A549 (cell line): Measurements from ENCODE around the gene MTERF1. TPM values are rescaled to one million over a fixed set of nuclear protein-coding genes. Genes with fewer than 3 reads are reported as not detected.
A peak's percentile ranks its signal among the peaks of the same experiment; 100 is the strongest.

Source experiments
- ATOH8 ChIP-seq: fragments of 250-450 bp; sonication (Bioruptor Pico); IDR thresholded peaks from 2 replicates; pipeline ENCODE4 v1.5.0; 2020; ENCODE audit warnings: low read depth, mild to moderate bottlenecking, moderate library complexity
- CBX8 ChIP-seq: fragments of 200-600 bp; sonication (generic); IDR thresholded peaks from 2 replicates; pipeline ENCODE4 v1.6.1; 2016
- CHD2 ChIP-seq: fragments of 150-350 bp; IDR thresholded peaks from 2 replicates; pipeline ENCODE4 v1.6.1; 2014; ENCODE audit warnings: low read length; ENCODE audit not compliant: partially characterized antibody
- CHD4 ChIP-seq: fragments of 200-600 bp; sonication (generic); IDR thresholded peaks from 2 replicates; pipeline ENCODE4 v1.6.1; 2016; ENCODE audit warnings: antibody characterized with exemption, mild to moderate bottlenecking, borderline replicate concordance
- CTCF ChIP-seq: fragments of >200 bp; sonication (Bioruptor Twin); formaldehyde crosslinking; IDR thresholded peaks from 3 replicates; pipeline ENCODE4 v1.5.1; 2016
- E2F6 ChIP-seq: IDR thresholded peaks from 2 replicates; pipeline ENCODE4 v1.6.1; 2012; ENCODE audit warnings: low read depth, borderline replicate concordance
- EHF ChIP-seq: fragments of 250-450 bp; sonication (Bioruptor Pico); IDR thresholded peaks from 2 replicates; pipeline ENCODE4 v1.5.0; 2020; ENCODE audit warnings: mild to moderate bottlenecking
- FOSB ChIP-seq: fragments of 250-450 bp; sonication (Bioruptor Pico); IDR thresholded peaks from 2 replicates; pipeline ENCODE4 v1.5.0; 2020; ENCODE audit warnings: mild to moderate bottlenecking, moderate library complexity
- FOSL2 ChIP-seq, 2 experiments: fragments of 450-650 bp in 1 of 2; fragments of >200 bp in 1 of 2; sonication (Bioruptor Twin) in 1 of 2; formaldehyde crosslinking; IDR thresholded peaks; 2 replicates each; pipeline versions ENCODE4 v1.5.0 to v1.6.1; 2016 to 2020; ENCODE audit warnings: mild to moderate bottlenecking in 1 of 2, moderate library complexity in 1 of 2
- FOXS1 ChIP-seq: fragments of 250-450 bp; sonication (Bioruptor Pico); IDR thresholded peaks from 2 replicates; pipeline ENCODE4 v1.5.0; 2020; ENCODE audit warnings: mild to moderate bottlenecking, moderate library complexity
- GATA3 ChIP-seq: IDR thresholded peaks from 2 replicates; pipeline ENCODE4 v1.6.1; 2012; ENCODE audit warnings: borderline replicate concordance
- HES2 ChIP-seq: fragments of >200 bp; sonication (Bioruptor Twin); formaldehyde crosslinking; IDR thresholded peaks from 2 replicates; pipeline ENCODE4 v1.6.1; 2016
- HOXA7 ChIP-seq: fragments of 250-450 bp; sonication (Bioruptor Pico); IDR thresholded peaks from 2 replicates; pipeline ENCODE4 v1.5.0; 2020; ENCODE audit warnings: mild to moderate bottlenecking, moderate library complexity
- HOXB5 ChIP-seq: fragments of 250-450 bp; sonication (Bioruptor Pico); IDR thresholded peaks from 2 replicates; pipeline ENCODE4 v1.5.0; 2020; ENCODE audit warnings: mild to moderate bottlenecking, moderate library complexity
- JUN ChIP-seq, 2 experiments: fragments of >200 bp; sonication (Bioruptor Twin); formaldehyde crosslinking; IDR thresholded peaks; 2 replicates in 1 of 2; 3 replicates in 1 of 2; pipeline ENCODE4 v1.6.1; 2016 to 2017
- MAFK ChIP-seq: fragments of 450-650 bp; IDR thresholded peaks from 2 replicates; pipeline ENCODE4 v1.6.1; 2014; ENCODE audit not compliant: partially characterized antibody
- MAZ ChIP-seq: fragments of 150-350 bp; IDR thresholded peaks from 2 replicates; pipeline ENCODE4 v1.6.1; 2014; ENCODE audit warnings: antibody characterized with exemption, low read depth, low read length, borderline replicate concordance
- MYC ChIP-seq: IDR thresholded peaks from 2 replicates; pipeline ENCODE4 v1.6.1; 2012; ENCODE audit warnings: mild to moderate bottlenecking, inconsistent platforms, low read length, improper control_type of control experiment, borderline replicate concordance
- NFE2L2 ChIP-seq: fragments of 150-350 bp; conservative IDR thresholded peaks from 2 replicates; pipeline ENCODE4 v1.6.1; 2014; ENCODE audit warnings: low read length
- NPAS2 ChIP-seq: fragments of 250-450 bp; sonication (Bioruptor Pico); IDR thresholded peaks from 2 replicates; pipeline ENCODE4 v1.8.0; 2022; ENCODE audit warnings: mild to moderate bottlenecking, moderate library complexity, borderline replicate concordance
- PBX3 ChIP-seq: IDR thresholded peaks from 2 replicates; pipeline ENCODE4 v1.6.1; 2012
- POLR2A ChIP-seq: IDR thresholded peaks from 2 replicates; pipeline ENCODE4 v1.6.1; 2012; ENCODE audit warnings: mild to moderate bottlenecking, low read length
- RAD21 ChIP-seq, 2 experiments: fragments of >200 bp in 1 of 2; sonication (Bioruptor Twin) in 1 of 2; formaldehyde crosslinking in 1 of 2; IDR thresholded peaks in 1 of 2; conservative IDR thresholded peaks in 1 of 2; 2 replicates in 1 of 2; 3 replicates in 1 of 2; pipeline ENCODE4 v1.6.1; 2012 to 2018; ENCODE audit warnings: inconsistent platforms in 1 of 2
- RCOR1 ChIP-seq: fragments of 150-350 bp; IDR thresholded peaks from 2 replicates; pipeline ENCODE4 v1.6.1; 2014; ENCODE audit warnings: antibody characterized with exemption, low read length, low read depth
- SMC3 ChIP-seq: fragments of >200 bp; sonication (Bioruptor Twin); formaldehyde crosslinking; IDR thresholded peaks from 3 replicates; pipeline ENCODE4 v1.6.1; 2018; ENCODE audit warnings: inconsistent platforms
- TFCP2L1 ChIP-seq: fragments of 250-450 bp; sonication (Bioruptor Pico); IDR thresholded peaks from 2 replicates; pipeline ENCODE4 v1.5.0; 2021; ENCODE audit warnings: mild to moderate bottlenecking
- ZC3H11A ChIP-seq: fragments of 450-650 bp; IDR thresholded peaks from 2 replicates; pipeline ENCODE4 v1.6.1; 2014; ENCODE audit warnings: antibody characterized with exemption, mild to moderate bottlenecking
- polyA plus RNA-seq, 4 experiments: library from polyadenylated mRNA; depleted of rRNA in 3 of 4; stranded (reverse); fragments of >200 nt; fragmentation: RNase III in 1 of 4; extraction: RNeasy Plus Mini Kit Qiagen cat#74134 plus additional on column Dnase treatment in 1 of 4; gene quantifications; 2 replicates in 3 of 4; 3 replicates in 1 of 4; pipeline ENCODE4 v1.2.3, GENCODE V29; 2011 to 2017

The MTERF1 gene
- polyA plus RNA-seq, 2 of the 4 experiments (the other 2 are of a cell fraction), result 12.8 to 20.1 TPM

GRCh38 chr7:91880413-91881241 is at the start of gene MTERF1 (continued):
- TF ChIP-seq HES2, result no peak
- no peak for TF ChIP-seq MAZ
- TF ChIP-seq GATA3, result peak; percentile 45; the same call in 1 of the 2 replicates
- TF ChIP-seq MYC, result peak; percentile 81
- TF ChIP-seq POLR2A, result peak; percentile 65
- no peak for TF ChIP-seq ZC3H11A
- no peak for TF ChIP-seq NFE2L2
- 0 out of 2 replicates have a peak, but pooled peaks have one; percentile 36 for TF ChIP-seq PBX3
- no peak for TF ChIP-seq CHD2
- TF ChIP-seq FOSB (CRISPR knock-in tag), result no peak
- no peak for TF ChIP-seq FOSL2 (IDR thresholded peaks at IDR 0.05)
- TF ChIP-seq FOSL2 (CRISPR knock-in tag; IDR thresholded peaks at IDR 0.05), result no peak
- TF ChIP-seq RAD21 (conservative IDR thresholded peaks at IDR 0.05 in 1 of 2, IDR thresholded peaks at IDR 0.05 in 1 of 2), result peak; percentile 88 to 94
- TF ChIP-seq MAFK, result no peak
- no peak for TF ChIP-seq FOXS1 (CRISPR knock-in tag)
- no peak for TF ChIP-seq ATOH8 (CRISPR knock-in tag)
- TF ChIP-seq RCOR1, result no peak
- no peak for TF ChIP-seq TFCP2L1
- TF ChIP-seq E2F6, result peak; percentile 82
- TF ChIP-seq EHF (CRISPR knock-in tag), result no peak
- TF ChIP-seq NPAS2, result no peak
- TF ChIP-seq HOXA7 (CRISPR knock-in tag), result no peak
- peak; percentile 96 for TF ChIP-seq SMC3
- TF ChIP-seq CTCF, result peak; percentile 98
- no peak for TF ChIP-seq CHD4
- TF ChIP-seq JUN (IDR thresholded peaks at IDR 0.05), result peak; percentile 77 to 93; a peak in 4 of 5 replicates
- TF ChIP-seq CBX8, result no peak
- TF ChIP-seq HOXB5, result no peak
